ENCODE measurements around the gene ZCCHC13. TPM values are rescaled to one million over a fixed set of nuclear protein-coding genes. Genes with fewer than 3 reads are reported as not detected.

Gene ZCCHC13
- total and polyA plus RNA-seq, 9 of the 15 experiments (the other 6 are each of a cell fraction or from before 2014, with no cell fraction given), result not detected

GRCh38 chrX:74291964-74292807 lies 11.8 kb upstream of the ZCCHC13 start (continued):
- TF ChIP-seq STAT6 (CRISPR knock-in tag; IDR thresholded peaks at IDR 0.05) (no peak), ZNF146 (CRISPR knock-in tag; IDR thresholded peaks at IDR 0.05; ENCODE audit: unreplicated experiment) (no peak), ZNF121 (CRISPR knock-in tag; conservative IDR thresholded peaks at IDR 0.05) (no peak), AFF1 (IDR thresholded peaks at IDR 0.05; ENCODE audit: low read depth in 1 of 2, partially characterized antibody in 2 of 2) (peak in 1 of 2 experiments; percentile 66), ZNF75A (CRISPR knock-in tag; IDR thresholded peaks at IDR 0.05) (no peak), ZSCAN29 (IDR thresholded peaks at IDR 0.05) (0 out of 2 replicates have a peak, but pooled peaks have one; percentile 16), JUN (IDR thresholded peaks at IDR 0.05; ENCODE audit: borderline replicate concordance, low read depth, low read length) (no peak), JUN (CRISPR knock-in tag; IDR thresholded peaks at IDR 0.05; ENCODE audit: borderline replicate concordance) (no peak), LEF1 (IDR thresholded peaks at IDR 0.05) (no peak), KDM4B (IDR thresholded peaks at IDR 0.05; ENCODE audit: borderline replicate concordance in 2 of 2, low read depth in 1 of 2) (no peak), CEBPG (CRISPR knock-in tag; IDR thresholded peaks at IDR 0.05) (peak; percentile 24; the same call in 1 of the 2 replicates), CEBPG (tag; conservative IDR thresholded peaks at IDR 0.05 in 1 of 2, IDR thresholded peaks at IDR 0.05 in 1 of 2) (peak in 1 of 2 experiments; percentile 67; a peak in 2 of 4 replicates), GTF2A2 (tag; IDR thresholded peaks at IDR 0.05) (no peak), NCOR1 (IDR thresholded peaks at IDR 0.05) (peak; percentile 32), DIDO1 (tag; IDR thresholded peaks at IDR 0.05; ENCODE audit: low read depth) (no peak), RBM34 (IDR thresholded peaks at IDR 0.05; ENCODE audit: borderline replicate concordance, insufficient read depth, low read length) (no peak), PTRF (tag; IDR thresholded peaks at IDR 0.05) (no peak)
- TF ChIP-seq, protein P1, sequence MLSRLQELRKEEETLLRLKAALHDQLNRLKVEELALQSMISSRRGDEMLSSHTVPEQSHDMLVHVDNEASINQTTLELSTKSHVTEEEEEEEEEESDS (CRISPR knock-in tag; IDR thresholded peaks at IDR 0.05), result no peak
- TF ChIP-seq, protein P2, sequence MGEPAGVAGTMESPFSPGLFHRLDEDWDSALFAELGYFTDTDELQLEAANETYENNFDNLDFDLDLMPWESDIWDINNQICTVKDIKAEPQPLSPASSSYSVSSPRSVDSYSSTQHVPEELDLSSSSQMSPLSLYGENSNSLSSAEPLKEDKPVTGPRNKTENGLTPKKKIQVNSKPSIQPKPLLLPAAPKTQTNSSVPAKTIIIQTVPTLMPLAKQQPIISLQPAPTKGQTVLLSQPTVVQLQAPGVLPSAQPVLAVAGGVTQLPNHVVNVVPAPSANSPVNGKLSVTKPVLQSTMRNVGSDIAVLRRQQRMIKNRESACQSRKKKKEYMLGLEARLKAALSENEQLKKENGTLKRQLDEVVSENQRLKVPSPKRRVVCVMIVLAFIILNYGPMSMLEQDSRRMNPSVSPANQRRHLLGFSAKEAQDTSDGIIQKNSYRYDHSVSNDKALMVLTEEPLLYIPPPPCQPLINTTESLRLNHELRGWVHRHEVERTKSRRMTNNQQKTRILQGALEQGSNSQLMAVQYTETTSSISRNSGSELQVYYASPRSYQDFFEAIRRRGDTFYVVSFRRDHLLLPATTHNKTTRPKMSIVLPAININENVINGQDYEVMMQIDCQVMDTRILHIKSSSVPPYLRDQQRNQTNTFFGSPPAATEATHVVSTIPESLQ (CRISPR knock-in tag; IDR thresholded peaks at IDR 0.05), result no peak

Measured in K562 (cell line).